Activated T-helper 2 cell treated with anti-CD3 and anti-CD28 coated beads, Interferon-gamma antibody, Interleukin-2, Interleukin-4, amounts not matched to agents 10 μg/mL and 5 μg/mL and 100 μg/mL, durations not matched to agents 14 hours and 24 hours and 36 hours (primary cell): Measurements from ENCODE around the gene ITGB8. TPM values are rescaled to one million over a fixed set of nuclear protein-coding genes. Genes with fewer than 3 reads are reported as not detected.

ENCODE experiments used
- DNase-seq: peaks from one replicate; pipeline ENCODE4 v3.0.0; 2021; ENCODE audit warnings: low spot score
- H3K27ac Mint-ChIP-seq: one replicate; pipeline ENCODE4 v1.8.0; 2021; ENCODE audit warnings: mixed read lengths
- H3K27me3 Mint-ChIP-seq: one replicate; pipeline ENCODE4 v1.8.0; 2021; ENCODE audit warnings: low read depth, mixed read lengths
- H3K36me3 Mint-ChIP-seq: one replicate; pipeline ENCODE4 v1.8.0; 2021; ENCODE audit warnings: low read depth, mixed read lengths
- H3K4me1 Mint-ChIP-seq: one replicate; pipeline ENCODE4 v1.8.0; 2021; ENCODE audit warnings: low read depth, mixed read lengths
- H3K4me3 Mint-ChIP-seq: one replicate; pipeline ENCODE4 v1.8.0; 2021; ENCODE audit warnings: low read depth, mild to moderate bottlenecking, moderate library complexity, mixed read lengths
- H3K9me3 Mint-ChIP-seq: one replicate; pipeline ENCODE4 v1.8.0; 2021; ENCODE audit warnings: mixed read lengths
- intact Hi-C: fragments of 100-400 bp; cut with micrococcal nuclease; formaldehyde crosslinking; loops from one replicate; pipeline ENCODE4 v1.15.1; 2023
- total RNA-seq: library from RNA; stranded (reverse); gene quantifications from 2 replicates; pipeline ENCODE4 v1.2.3, GENCODE V29; 2022

Gene ITGB8
- total RNA-seq, 1 donor from 2014 or later: 0.05 TPM

GRCh38 chr7:20432071-20432470, 101.4 kb downstream of the ITGB8 start:
- intact Hi-C loops: no loop called here
- H3K27ac Mint-ChIP-seq: no peak overlapping the region

GRCh38 chr7:20435305-20435704, 104.6 kb downstream of the ITGB8 start:
- no peak for DNase-seq
- H3K36me3 Mint-ChIP-seq: no peaks in the 10 kb centered on the region
- no peak overlapping the region for H3K4me3 Mint-ChIP-seq
- intact Hi-C loops: no loop called here
- no peaks in the 10 kb centered on the region for H3K9me3 Mint-ChIP-seq
- no peaks in the 10 kb centered on the region for H3K4me1 Mint-ChIP-seq
- no peaks in the 10 kb centered on the region for H3K27me3 Mint-ChIP-seq
- H3K27ac Mint-ChIP-seq: no peak overlapping the region

More at GRCh38 chr7:20432071-20432470, 101.4 kb downstream of the ITGB8 start:
- no peaks in the 10 kb centered on the region for H3K27me3 Mint-ChIP-seq
- no peaks in the 10 kb centered on the region for H3K4me1 Mint-ChIP-seq
- H3K9me3 Mint-ChIP-seq: no peaks in the 10 kb centered on the region
- H3K4me3 Mint-ChIP-seq: no peak overlapping the region
- H3K36me3 Mint-ChIP-seq: no peaks in the 10 kb centered on the region
- no peak for DNase-seq

GRCh38 chr7:20438248-20438647, 107.5 kb downstream of the ITGB8 start:
- H3K27me3 Mint-ChIP-seq: no peaks in the 10 kb centered on the region

GRCh38 chr7:20438694-20439376, 108.1 kb downstream of the ITGB8 start:
- Mint-ChIP-seq H3K9me3 (no peaks in the 10 kb centered on the region), H3K4me1 (no peaks in the 10 kb centered on the region)

More at GRCh38 chr7:20438248-20438647, 107.5 kb downstream of the ITGB8 start:
- no peak for DNase-seq
- Mint-ChIP-seq H3K4me3 (no peak overlapping the region), H3K4me1 (no peaks in the 10 kb centered on the region), H3K27ac (no peak overlapping the region), H3K9me3 (no peaks in the 10 kb centered on the region), H3K36me3 (no peaks in the 10 kb centered on the region)
- intact Hi-C loops: no loop called here

GRCh38 chr7:20439416-20440185, 108.9 kb downstream of the ITGB8 start:
- Mint-ChIP-seq H3K4me1 (no peaks in the 10 kb centered on the region), H3K9me3 (no peaks in the 10 kb centered on the region), H3K27ac (no peak overlapping the region), H3K27me3 (no peaks in the 10 kb centered on the region), H3K36me3 (no peaks in the 10 kb centered on the region), H3K4me3 (no peak overlapping the region)
- no peak for DNase-seq
- intact Hi-C loops: no loop called here

More at GRCh38 chr7:20438694-20439376, 108.1 kb downstream of the ITGB8 start:
- no peaks in the 10 kb centered on the region for H3K27me3 Mint-ChIP-seq
- no peak for DNase-seq
- intact Hi-C loops: no loop called here
- no peak overlapping the region for H3K4me3 Mint-ChIP-seq
- H3K36me3 Mint-ChIP-seq: no peaks in the 10 kb centered on the region
- H3K27ac Mint-ChIP-seq: no peak overlapping the region

- intact Hi-C loops: no loop called here
Measured at GRCh38 chr7:20440472-20441105, 109.9 kb downstream of the ITGB8 start.

GRCh38 chr7:20441346-20441745, 110.6 kb downstream of the ITGB8 start:
- Mint-ChIP-seq H3K4me1 (no peaks in the 10 kb centered on the region), H3K27me3 (no peaks in the 10 kb centered on the region), H3K27ac (no peak overlapping the region), H3K4me3 (no peak overlapping the region), H3K9me3 (no peaks in the 10 kb centered on the region), H3K36me3 (no peaks in the 10 kb centered on the region)
- intact Hi-C loops: no loop called here
- no peak for DNase-seq

More at GRCh38 chr7:20440472-20441105, 109.9 kb downstream of the ITGB8 start:
- Mint-ChIP-seq H3K36me3 (no peaks in the 10 kb centered on the region), H3K9me3 (no peaks in the 10 kb centered on the region), H3K4me3 (no peak overlapping the region), H3K4me1 (no peaks in the 10 kb centered on the region), H3K27ac (no peak overlapping the region), H3K27me3 (no peaks in the 10 kb centered on the region)
- DNase-seq: no peak

GRCh38 chr7:20441991-20442441, 111.3 kb downstream of the ITGB8 start:
- Mint-ChIP-seq H3K4me1 (no peaks in the 10 kb centered on the region), H3K27me3 (no peaks in the 10 kb centered on the region), H3K27ac (no peak overlapping the region), H3K36me3 (no peaks in the 10 kb centered on the region), H3K9me3 (no peaks in the 10 kb centered on the region), H3K4me3 (no peak overlapping the region)
- intact Hi-C loops: no loop called here
- no peak for DNase-seq

- Mint-ChIP-seq H3K4me3 (no peak overlapping the region), H3K27ac (no peak overlapping the region), H3K4me1 (no peaks in the 10 kb centered on the region), H3K9me3 (no peaks in the 10 kb centered on the region), H3K36me3 (no peaks in the 10 kb centered on the region), H3K27me3 (no peaks in the 10 kb centered on the region)
- DNase-seq: no peak
- intact Hi-C loops: no loop called here
Measured at GRCh38 chr7:20442951-20443350, 112.3 kb downstream of the ITGB8 start.

GRCh38 chr7:20444030-20444800, 113.5 kb downstream of the ITGB8 start:
- Mint-ChIP-seq H3K27me3 (no peaks in the 10 kb centered on the region), H3K4me3 (no peak overlapping the region), H3K4me1 (no peaks in the 10 kb centered on the region), H3K36me3 (no peaks in the 10 kb centered on the region), H3K9me3 (no peaks in the 10 kb centered on the region), H3K27ac (no peak overlapping the region)
- intact Hi-C loops: no loop called here
- no peak for DNase-seq

- Mint-ChIP-seq H3K27me3 (no peaks in the 10 kb centered on the region), H3K36me3 (no peaks in the 10 kb centered on the region), H3K4me3 (no peak overlapping the region), H3K4me1 (no peaks in the 10 kb centered on the region), H3K9me3 (no peaks in the 10 kb centered on the region), H3K27ac (no peak overlapping the region)
- DNase-seq: no peak
- intact Hi-C loops: no loop called here
Measured at GRCh38 chr7:20447021-20447650, 116.4 kb downstream of the ITGB8 start.

- Mint-ChIP-seq H3K36me3 (no peaks in the 10 kb centered on the region), H3K27ac (no peak overlapping the region), H3K9me3 (no peaks in the 10 kb centered on the region), H3K4me3 (no peak overlapping the region), H3K4me1 (no peaks in the 10 kb centered on the region), H3K27me3 (no peaks in the 10 kb centered on the region)
- DNase-seq: no peak
- intact Hi-C loops: no loop called here
Measured at GRCh38 chr7:20449176-20449575, 118.5 kb downstream of the ITGB8 start.
